HEK293 (cell line): ENCODE results near the gene CBFA2T2.

Experiments
- CTCF ChIA-PET: fragments of 350-600 bp; formaldehyde crosslinking; extraction: SDS; loops from one replicate; lab custom pipeline; 2021; ENCODE audit warnings: antibody characterized with exemption; lab: Yijun Ruan, JAX
- POLR2A ChIA-PET: fragments of 300-600 bp; formaldehyde crosslinking; extraction: SDS; loops from one replicate; lab custom pipeline; 2020; ENCODE audit warnings: antibody characterized with exemption, inconsistent platforms; lab: Yijun Ruan, JAX
- H3K27ac ChIP-seq: fragments of 200-500 bp; sonication (Bioruptor generic); 2 replicates; pipeline ENCODE4 v1.5.1; 2014; ENCODE audit warnings: low read depth, low read length, control low read depth, inconsistent platforms; ENCODE audit errors: extremely low read depth
- H3K36me3 ChIP-seq, 2 experiments: fragments of 200-500 bp in 1 of 2; sonication (Bioruptor generic) in 1 of 2; 1 replicate in 1 of 2; 2 replicates in 1 of 2; pipeline ENCODE4 v1.5.1; 2014 to 2017; ENCODE audit warnings: inconsistent platforms in 2 of 2, low read length in 2 of 2; ENCODE audit not compliant: control insufficient read depth in 2 of 2, insufficient read depth in 1 of 2
- H3K4me1 ChIP-seq: fragments of 200-500 bp; sonication (Bioruptor generic); 2 replicates; pipeline ENCODE4 v1.5.1; 2014; ENCODE audit warnings: mild to moderate bottlenecking, low read length, inconsistent platforms; ENCODE audit not compliant: control insufficient read depth, insufficient read depth
- H3K4me3 ChIP-seq: 2 replicates; pipeline ENCODE4 v1.5.1; 2011; ENCODE audit warnings: low read depth, mild to moderate bottlenecking, control low read depth, low read length, moderate library complexity
- H3K9me3 ChIP-seq: fragments of 200-500 bp; sonication (Bioruptor generic); 2 replicates; pipeline ENCODE4 v1.5.1; 2014; ENCODE audit warnings: low read depth, low read length, inconsistent platforms; ENCODE audit not compliant: control insufficient read depth, insufficient read depth
- EGR2 ChIP-seq: fragments of 450-650 bp; formaldehyde crosslinking; IDR thresholded peaks from 2 replicates; pipeline ENCODE4 v1.5.1; 2016; ENCODE audit warnings: low read depth, missing biosample characterization, missing genetic modification characterization
- GLIS2 ChIP-seq: fragments of 450-650 bp; formaldehyde crosslinking; IDR thresholded peaks from 2 replicates; pipeline ENCODE4 v1.5.1; 2016; ENCODE audit warnings: missing biosample characterization, missing genetic modification characterization
- KLF8 ChIP-seq: fragments of 450-650 bp; formaldehyde crosslinking; IDR thresholded peaks from 2 replicates; pipeline ENCODE4 v1.5.1; 2016; ENCODE audit warnings: missing biosample characterization, missing genetic modification characterization
- KLF9 ChIP-seq: fragments of 450-650 bp; formaldehyde crosslinking; IDR thresholded peaks from 2 replicates; pipeline ENCODE4 v1.5.1; 2016; ENCODE audit warnings: missing biosample characterization, missing genetic modification characterization, low read depth
- MYNN ChIP-seq: fragments of 450-650 bp; formaldehyde crosslinking; IDR thresholded peaks from 2 replicates; pipeline ENCODE4 v1.5.1; 2016; ENCODE audit warnings: missing biosample characterization, missing genetic modification characterization, borderline replicate concordance
- SP2 ChIP-seq: fragments of 450-650 bp; formaldehyde crosslinking; IDR thresholded peaks from 2 replicates; pipeline ENCODE4 v1.5.1; 2016; ENCODE audit warnings: missing biosample characterization, missing genetic modification characterization
- SP7 ChIP-seq: fragments of 450-650 bp; formaldehyde crosslinking; IDR thresholded peaks from 2 replicates; pipeline ENCODE4 v1.5.1; 2016; ENCODE audit warnings: missing biosample characterization, missing genetic modification characterization
- YY1 ChIP-seq: fragments of 450-650 bp; formaldehyde crosslinking; IDR thresholded peaks from 2 replicates; pipeline ENCODE4 v1.5.1; 2018; ENCODE audit warnings: missing biosample characterization, missing genetic modification characterization
- ZBTB8A ChIP-seq: fragments of 450-650 bp; formaldehyde crosslinking; IDR thresholded peaks from 2 replicates; pipeline ENCODE4 v1.5.1; 2016; ENCODE audit warnings: missing biosample characterization, missing genetic modification characterization
- ZEB2 ChIP-seq: fragments of 450-650 bp; formaldehyde crosslinking; IDR thresholded peaks from 2 replicates; pipeline ENCODE4 v1.5.1; 2016; ENCODE audit warnings: missing biosample characterization, missing genetic modification characterization
- ZFP69B ChIP-seq: fragments of 450-650 bp; formaldehyde crosslinking; IDR thresholded peaks from 2 replicates; pipeline ENCODE4 v1.5.1; 2016; ENCODE audit warnings: missing biosample characterization, missing genetic modification characterization
- ZNF10 ChIP-seq: fragments of 450-650 bp; formaldehyde crosslinking; IDR thresholded peaks from 2 replicates; pipeline ENCODE4 v1.5.1; 2017; ENCODE audit warnings: missing biosample characterization, missing genetic modification characterization
- ZNF335 ChIP-seq: fragments of 450-650 bp; formaldehyde crosslinking; conservative IDR thresholded peaks from 2 replicates; pipeline ENCODE4 v1.5.1; 2016; ENCODE audit warnings: missing biosample characterization, missing genetic modification characterization
- ZNF426 ChIP-seq: fragments of 450-650 bp; formaldehyde crosslinking; IDR thresholded peaks from 2 replicates; pipeline ENCODE4 v1.5.1; 2017; ENCODE audit warnings: missing biosample characterization, missing genetic modification characterization, mild to moderate bottlenecking, inconsistent platforms, moderate library complexity
- ZNF521 ChIP-seq: fragments of 450-650 bp; formaldehyde crosslinking; IDR thresholded peaks from 2 replicates; pipeline ENCODE4 v1.5.1; 2017; ENCODE audit warnings: missing biosample characterization, mild to moderate bottlenecking, missing genetic modification characterization
- ZNF629 ChIP-seq: fragments of 450-650 bp; formaldehyde crosslinking; IDR thresholded peaks from 2 replicates; pipeline ENCODE4 v1.5.1; 2017; ENCODE audit warnings: missing biosample characterization, missing genetic modification characterization
- ZNF658 ChIP-seq: fragments of 450-650 bp; formaldehyde crosslinking; IDR thresholded peaks from 2 replicates; pipeline ENCODE4; 2016; ENCODE audit warnings: missing biosample characterization, missing genetic modification characterization
- ZSCAN23 ChIP-seq: fragments of 450-650 bp; formaldehyde crosslinking; IDR thresholded peaks from 2 replicates; pipeline ENCODE4 v1.5.1; 2016; ENCODE audit warnings: missing biosample characterization, missing genetic modification characterization
- ZXDB ChIP-seq: fragments of 450-650 bp; formaldehyde crosslinking; IDR thresholded peaks from 2 replicates; pipeline ENCODE4 v1.5.1; 2016; ENCODE audit warnings: missing biosample characterization, missing genetic modification characterization
- TF ChIP-seq, protein P1 (sequence below): fragments of 450-650 bp; IDR thresholded peaks from 2 replicates; pipeline ENCODE4 v1.5.1; 2018; ENCODE audit warnings: missing biosample characterization, mild to moderate bottlenecking, missing genetic modification characterization
- TF ChIP-seq, protein P2 (sequence below): fragments of 450-650 bp; formaldehyde crosslinking; IDR thresholded peaks from 2 replicates; pipeline ENCODE4 v1.5.1; 2016; ENCODE audit warnings: missing biosample characterization, missing genetic modification characterization
- TF ChIP-seq, protein P3 (sequence below): fragments of 450-650 bp; formaldehyde crosslinking; IDR thresholded peaks from 2 replicates; pipeline ENCODE4 v1.5.1; 2017; ENCODE audit warnings: missing biosample characterization, missing genetic modification characterization
- TF ChIP-seq, protein P4 (sequence below): fragments of 450-650 bp; formaldehyde crosslinking; IDR thresholded peaks from 2 replicates; pipeline ENCODE4 v1.5.1; 2016; ENCODE audit warnings: missing biosample characterization, missing genetic modification characterization
- TF ChIP-seq, protein P5 (sequence below): fragments of 450-650 bp; formaldehyde crosslinking; conservative IDR thresholded peaks from 2 replicates; pipeline ENCODE4 v1.5.1; 2016; ENCODE audit warnings: low read depth, missing biosample characterization, missing genetic modification characterization

CBFA2T2 gene

DNA sequence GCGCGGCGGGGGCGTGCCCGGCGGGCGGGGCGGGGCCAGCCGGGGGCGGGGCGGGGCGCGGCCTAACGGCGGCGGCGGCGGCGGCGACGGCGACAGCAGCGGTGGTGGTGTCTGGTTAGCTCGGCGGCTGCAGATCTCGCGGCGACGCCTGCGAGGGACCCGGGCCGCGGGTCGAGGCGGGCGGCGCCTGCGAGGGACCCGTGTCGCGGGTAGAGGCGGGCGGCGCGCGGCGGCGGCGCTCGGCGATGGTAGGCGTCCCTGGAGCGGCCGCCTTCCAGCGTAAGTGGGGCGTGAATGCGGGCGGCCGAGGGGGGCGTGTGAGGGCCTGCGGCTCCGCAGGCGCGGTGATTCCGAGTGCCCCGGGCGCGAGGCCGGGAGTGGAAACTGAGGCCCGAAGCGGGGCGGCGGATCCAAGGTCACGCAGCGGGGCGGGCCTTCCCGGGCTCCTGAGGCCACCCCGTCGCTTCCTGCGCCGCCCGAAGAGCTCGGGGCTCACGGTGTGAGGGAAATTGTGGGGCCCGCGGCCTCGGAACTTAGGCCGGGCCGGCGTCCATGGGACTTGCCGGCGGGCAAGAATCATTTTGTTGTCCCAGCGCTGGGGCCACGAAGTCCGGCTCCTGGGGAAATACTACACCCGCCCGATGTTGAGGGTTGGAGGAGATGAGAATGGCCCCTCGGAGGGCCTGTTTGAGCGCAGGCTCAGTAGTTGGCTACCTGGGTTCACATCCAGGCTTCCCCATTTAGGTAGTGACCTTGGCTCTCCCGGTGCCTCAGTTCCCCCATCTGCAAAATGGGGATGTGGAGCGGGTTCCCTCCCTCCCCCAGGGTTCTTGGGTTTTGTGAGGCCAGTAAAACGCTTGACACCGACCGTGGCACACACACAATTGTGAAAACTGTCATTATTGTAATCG lies at the start of gene CBFA2T2:
Gene CBFA2T2 (plus strand): TSS at position 74 of the 911 bp plus-strand sequence. CDS start 172 bp downstream, at position 246.
- POLR2A ChIA-PET = interaction anchor here (0.5 to 1.9 kb wide), 24 partner anchors 9 to 899 kb away, joined by 3 to 19 read pairs (median 4); partner anchors contain the start of genes CDK5RAP1, EIF2S2, RALY and SNTA1
- Histone ChIP-seq H3K4me3 (peak within 1 kb of the TSS; percentile 82), H3K9me3 (no peaks in the 10 kb centered on the region), H3K36me3 (no peaks in the 10 kb centered on the region; a peak in 1 of 3 replicates), H3K4me1 (no peaks in the 10 kb centered on the region), H3K27ac (peak within 1 kb of the TSS; percentile 85)
- CTCF ChIA-PET = interaction anchor here (1.0 to 1.1 kb wide), 2 partner anchors 33 to 115 kb away, joined by 3 to 6 read pairs; no protein-coding TSS in a partner anchor
- TF ChIP-seq ZBTB8A (tag by site-specific recombination) (peak; percentile 82), ZNF629 (tag by site-specific recombination) (0 out of 2 replicates have a peak, but pooled peaks have one; percentile 28), SP7 (0 out of 2 replicates have a peak, but pooled peaks have one; percentile 6), ZFP69B (tag by site-specific recombination) (peak; percentile 67; the same call in 1 of the 2 replicates), ZXDB (tag by site-specific recombination) (peak; percentile 58; the same call in 1 of the 2 replicates), SP2 (tag by site-specific recombination) (peak; percentile 45), YY1 (tag by site-specific recombination) (peak; percentile 43; the same call in 1 of the 2 replicates), ZEB2 (peak; percentile 62; the same call in 1 of the 2 replicates), MYNN (tag by site-specific recombination) (no peak), GLIS2 (peak; percentile 29; the same call in 1 of the 2 replicates), ZNF521 (no peak), ZSCAN23 (tag by site-specific recombination) (no peak), ZNF658 (tag by site-specific recombination) (no peak), KLF8 (peak; percentile 36; the same call in 1 of the 2 replicates), ZNF426 (tag by site-specific recombination) (no peak), EGR2 (no peak), ZNF10 (tag by site-specific recombination) (no peak), ZNF335 (tag by site-specific recombination) (peak; percentile 93), KLF9 (tag by site-specific recombination) (peak; percentile 81)
- TF ChIP-seq, protein P1, sequence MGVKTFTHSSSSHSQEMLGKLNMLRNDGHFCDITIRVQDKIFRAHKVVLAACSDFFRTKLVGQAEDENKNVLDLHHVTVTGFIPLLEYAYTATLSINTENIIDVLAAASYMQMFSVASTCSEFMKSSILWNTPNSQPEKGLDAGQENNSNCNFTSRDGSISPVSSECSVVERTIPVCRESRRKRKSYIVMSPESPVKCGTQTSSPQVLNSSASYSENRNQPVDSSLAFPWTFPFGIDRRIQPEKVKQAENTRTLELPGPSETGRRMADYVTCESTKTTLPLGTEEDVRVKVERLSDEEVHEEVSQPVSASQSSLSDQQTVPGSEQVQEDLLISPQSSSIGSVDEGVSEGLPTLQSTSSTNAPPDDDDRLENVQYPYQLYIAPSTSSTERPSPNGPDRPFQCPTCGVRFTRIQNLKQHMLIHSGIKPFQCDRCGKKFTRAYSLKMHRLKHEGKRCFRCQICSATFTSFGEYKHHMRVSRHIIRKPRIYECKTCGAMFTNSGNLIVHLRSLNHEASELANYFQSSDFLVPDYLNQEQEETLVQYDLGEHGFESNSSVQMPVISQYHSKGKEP (tag by site-specific recombination) = 0 out of 2 replicates have a peak, but pooled peaks have one; percentile 18
- TF ChIP-seq, protein P2, sequence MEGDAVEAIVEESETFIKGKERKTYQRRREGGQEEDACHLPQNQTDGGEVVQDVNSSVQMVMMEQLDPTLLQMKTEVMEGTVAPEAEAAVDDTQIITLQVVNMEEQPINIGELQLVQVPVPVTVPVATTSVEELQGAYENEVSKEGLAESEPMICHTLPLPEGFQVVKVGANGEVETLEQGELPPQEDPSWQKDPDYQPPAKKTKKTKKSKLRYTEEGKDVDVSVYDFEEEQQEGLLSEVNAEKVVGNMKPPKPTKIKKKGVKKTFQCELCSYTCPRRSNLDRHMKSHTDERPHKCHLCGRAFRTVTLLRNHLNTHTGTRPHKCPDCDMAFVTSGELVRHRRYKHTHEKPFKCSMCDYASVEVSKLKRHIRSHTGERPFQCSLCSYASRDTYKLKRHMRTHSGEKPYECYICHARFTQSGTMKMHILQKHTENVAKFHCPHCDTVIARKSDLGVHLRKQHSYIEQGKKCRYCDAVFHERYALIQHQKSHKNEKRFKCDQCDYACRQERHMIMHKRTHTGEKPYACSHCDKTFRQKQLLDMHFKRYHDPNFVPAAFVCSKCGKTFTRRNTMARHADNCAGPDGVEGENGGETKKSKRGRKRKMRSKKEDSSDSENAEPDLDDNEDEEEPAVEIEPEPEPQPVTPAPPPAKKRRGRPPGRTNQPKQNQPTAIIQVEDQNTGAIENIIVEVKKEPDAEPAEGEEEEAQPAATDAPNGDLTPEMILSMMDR (tag by site-specific recombination) = 0 out of 2 replicates have a peak, but pooled peaks have one; percentile 24
- TF ChIP-seq, protein P3, sequence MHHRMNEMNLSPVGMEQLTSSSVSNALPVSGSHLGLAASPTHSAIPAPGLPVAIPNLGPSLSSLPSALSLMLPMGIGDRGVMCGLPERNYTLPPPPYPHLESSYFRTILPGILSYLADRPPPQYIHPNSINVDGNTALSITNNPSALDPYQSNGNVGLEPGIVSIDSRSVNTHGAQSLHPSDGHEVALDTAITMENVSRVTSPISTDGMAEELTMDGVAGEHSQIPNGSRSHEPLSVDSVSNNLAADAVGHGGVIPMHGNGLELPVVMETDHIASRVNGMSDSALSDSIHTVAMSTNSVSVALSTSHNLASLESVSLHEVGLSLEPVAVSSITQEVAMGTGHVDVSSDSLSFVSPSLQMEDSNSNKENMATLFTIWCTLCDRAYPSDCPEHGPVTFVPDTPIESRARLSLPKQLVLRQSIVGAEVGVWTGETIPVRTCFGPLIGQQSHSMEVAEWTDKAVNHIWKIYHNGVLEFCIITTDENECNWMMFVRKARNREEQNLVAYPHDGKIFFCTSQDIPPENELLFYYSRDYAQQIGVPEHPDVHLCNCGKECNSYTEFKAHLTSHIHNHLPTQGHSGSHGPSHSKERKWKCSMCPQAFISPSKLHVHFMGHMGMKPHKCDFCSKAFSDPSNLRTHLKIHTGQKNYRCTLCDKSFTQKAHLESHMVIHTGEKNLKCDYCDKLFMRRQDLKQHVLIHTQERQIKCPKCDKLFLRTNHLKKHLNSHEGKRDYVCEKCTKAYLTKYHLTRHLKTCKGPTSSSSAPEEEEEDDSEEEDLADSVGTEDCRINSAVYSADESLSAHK (tag by site-specific recombination) = no peak
- TF ChIP-seq, protein P4, sequence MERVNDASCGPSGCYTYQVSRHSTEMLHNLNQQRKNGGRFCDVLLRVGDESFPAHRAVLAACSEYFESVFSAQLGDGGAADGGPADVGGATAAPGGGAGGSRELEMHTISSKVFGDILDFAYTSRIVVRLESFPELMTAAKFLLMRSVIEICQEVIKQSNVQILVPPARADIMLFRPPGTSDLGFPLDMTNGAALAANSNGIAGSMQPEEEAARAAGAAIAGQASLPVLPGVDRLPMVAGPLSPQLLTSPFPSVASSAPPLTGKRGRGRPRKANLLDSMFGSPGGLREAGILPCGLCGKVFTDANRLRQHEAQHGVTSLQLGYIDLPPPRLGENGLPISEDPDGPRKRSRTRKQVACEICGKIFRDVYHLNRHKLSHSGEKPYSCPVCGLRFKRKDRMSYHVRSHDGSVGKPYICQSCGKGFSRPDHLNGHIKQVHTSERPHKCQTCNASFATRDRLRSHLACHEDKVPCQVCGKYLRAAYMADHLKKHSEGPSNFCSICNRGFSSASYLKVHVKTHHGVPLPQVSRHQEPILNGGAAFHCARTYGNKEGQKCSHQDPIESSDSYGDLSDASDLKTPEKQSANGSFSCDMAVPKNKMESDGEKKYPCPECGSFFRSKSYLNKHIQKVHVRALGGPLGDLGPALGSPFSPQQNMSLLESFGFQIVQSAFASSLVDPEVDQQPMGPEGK = peak; percentile 26; the same call in 1 of the 2 replicates
- TF ChIP-seq, protein P5, sequence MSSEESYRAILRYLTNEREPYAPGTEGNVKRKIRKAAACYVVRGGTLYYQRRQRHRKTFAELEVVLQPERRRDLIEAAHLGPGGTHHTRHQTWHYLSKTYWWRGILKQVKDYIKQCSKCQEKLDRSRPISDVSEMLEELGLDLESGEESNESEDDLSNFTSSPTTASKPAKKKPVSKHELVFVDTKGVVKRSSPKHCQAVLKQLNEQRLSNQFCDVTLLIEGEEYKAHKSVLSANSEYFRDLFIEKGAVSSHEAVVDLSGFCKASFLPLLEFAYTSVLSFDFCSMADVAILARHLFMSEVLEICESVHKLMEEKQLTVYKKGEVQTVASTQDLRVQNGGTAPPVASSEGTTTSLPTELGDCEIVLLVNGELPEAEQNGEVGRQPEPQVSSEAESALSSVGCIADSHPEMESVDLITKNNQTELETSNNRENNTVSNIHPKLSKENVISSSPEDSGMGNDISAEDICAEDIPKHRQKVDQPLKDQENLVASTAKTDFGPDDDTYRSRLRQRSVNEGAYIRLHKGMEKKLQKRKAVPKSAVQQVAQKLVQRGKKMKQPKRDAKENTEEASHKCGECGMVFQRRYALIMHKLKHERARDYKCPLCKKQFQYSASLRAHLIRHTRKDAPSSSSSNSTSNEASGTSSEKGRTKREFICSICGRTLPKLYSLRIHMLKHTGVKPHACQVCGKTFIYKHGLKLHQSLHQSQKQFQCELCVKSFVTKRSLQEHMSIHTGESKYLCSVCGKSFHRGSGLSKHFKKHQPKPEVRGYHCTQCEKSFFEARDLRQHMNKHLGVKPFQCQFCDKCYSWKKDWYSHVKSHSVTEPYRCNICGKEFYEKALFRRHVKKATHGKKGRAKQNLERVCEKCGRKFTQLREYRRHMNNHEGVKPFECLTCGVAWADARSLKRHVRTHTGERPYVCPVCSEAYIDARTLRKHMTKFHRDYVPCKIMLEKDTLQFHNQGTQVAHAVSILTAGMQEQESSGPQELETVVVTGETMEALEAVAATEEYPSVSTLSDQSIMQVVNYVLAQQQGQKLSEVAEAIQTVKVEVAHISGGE = 0 out of 2 replicates have a peak, but pooled peaks have one; percentile 19
